ENCODE results near the gene MRPL41.
A peak's percentile ranks its signal among the peaks of the same experiment; 100 is the strongest.
"Not testable (repeated sequence)": the region's sequence is repeated elsewhere in the genome, so short reads cannot be mapped to it uniquely, and the experiment has no call there.

MRPL41 gene

DNA sequence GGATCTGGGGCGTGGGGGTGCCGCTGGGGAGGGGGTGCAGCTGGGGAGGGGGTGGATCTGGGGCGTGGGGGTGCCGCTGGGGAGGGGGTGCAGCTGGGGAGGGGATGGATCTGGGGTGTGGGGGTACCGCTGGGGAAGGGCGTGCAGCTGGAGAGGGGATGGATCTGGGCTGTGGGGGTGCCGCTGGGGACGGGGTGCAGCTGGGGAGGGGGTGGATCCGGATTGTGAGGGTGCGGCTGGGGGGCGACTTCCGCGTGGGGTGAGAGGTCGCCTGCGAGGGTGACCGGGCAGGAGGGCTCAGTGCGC is 768 bp upstream of the MRPL41 start:
- not testable (repeated sequence) for DNase-seq (ENCODE audit: low read depth in 4 of 4, low spot score in 1 of 4)

DNA sequence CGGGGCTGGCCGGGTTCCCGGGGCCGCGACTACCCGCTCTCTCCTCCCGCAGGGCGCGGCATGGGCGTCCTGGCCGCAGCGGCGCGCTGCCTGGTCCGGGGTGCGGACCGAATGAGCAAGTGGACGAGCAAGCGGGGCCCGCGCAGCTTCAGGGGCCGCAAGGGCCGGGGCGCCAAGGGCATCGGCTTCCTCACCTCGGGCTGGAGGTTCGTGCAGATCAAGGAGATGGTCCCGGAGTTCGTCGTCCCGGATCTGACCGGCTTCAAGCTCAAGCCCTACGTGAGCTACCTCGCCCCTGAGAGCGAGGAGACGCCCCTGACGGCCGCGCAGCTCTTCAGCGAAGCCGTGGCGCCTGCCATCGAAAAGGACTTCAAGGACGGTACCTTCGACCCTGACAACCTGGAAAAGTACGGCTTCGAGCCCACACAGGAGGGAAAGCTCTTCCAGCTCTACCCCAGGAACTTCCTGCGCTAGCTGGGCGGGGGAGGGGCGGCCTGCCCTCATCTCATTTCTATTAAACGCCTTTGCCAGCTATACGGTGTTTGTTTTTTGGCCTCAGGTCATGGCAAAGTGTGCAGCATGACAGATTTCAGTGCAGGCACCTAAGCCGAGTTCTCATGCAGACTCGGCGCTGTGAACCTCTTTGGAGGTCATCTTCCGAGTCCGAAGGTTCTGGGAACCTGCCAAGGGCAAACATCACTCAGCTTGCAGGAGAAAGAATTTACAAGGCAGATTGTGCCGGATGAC is 516 bp downstream of the MRPL41 start:
- DNase-seq (ENCODE audit: low read depth in 4 of 4, low spot score in 1 of 4), result no peak

DNA sequence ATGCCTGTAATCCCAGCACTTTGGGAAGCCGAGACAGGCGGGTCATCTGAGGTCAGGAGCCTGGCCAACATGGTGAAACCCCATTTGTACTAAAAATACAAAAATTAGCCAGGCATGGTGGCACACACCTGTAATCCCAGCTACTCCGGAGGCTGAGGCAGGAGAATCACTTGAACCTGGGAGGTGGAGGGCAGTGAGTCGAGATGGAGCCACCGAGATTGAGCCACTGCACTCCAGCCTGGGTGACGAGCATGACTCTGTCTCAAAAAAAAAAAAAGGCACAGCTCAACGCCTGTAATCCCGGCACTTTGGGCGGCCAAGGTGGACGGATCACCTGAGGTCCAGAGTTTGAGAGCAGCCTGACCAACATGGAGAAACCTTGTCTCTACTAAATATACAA is 2.0 kb downstream of the MRPL41 start:
- DNase-seq (ENCODE audit: low read depth in 4 of 4, low spot score in 1 of 4), result not testable (repeated sequence)

DNA sequence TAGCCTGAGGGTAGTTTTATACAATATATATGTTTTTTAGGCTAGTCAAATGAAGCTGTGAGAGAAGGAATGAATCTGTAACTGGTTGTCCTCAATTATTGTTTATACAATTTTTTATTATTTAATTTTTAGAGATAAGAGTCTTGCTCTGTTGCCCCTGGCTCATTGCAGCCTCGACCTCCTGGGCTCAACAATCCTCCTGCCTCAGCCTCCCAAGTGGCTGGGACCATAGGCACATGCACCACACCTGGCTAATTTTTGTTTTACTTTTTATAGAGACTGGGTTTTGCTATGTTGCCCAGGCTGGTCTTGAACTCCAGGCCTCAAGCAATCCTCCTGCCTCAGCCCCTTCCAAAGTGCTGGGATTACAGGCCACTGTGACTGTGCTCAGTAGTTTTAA is 2.7 kb downstream of the MRPL41 start:
- no peak for DNase-seq (ENCODE audit: low read depth in 4 of 4, low spot score in 1 of 4)

DNA sequence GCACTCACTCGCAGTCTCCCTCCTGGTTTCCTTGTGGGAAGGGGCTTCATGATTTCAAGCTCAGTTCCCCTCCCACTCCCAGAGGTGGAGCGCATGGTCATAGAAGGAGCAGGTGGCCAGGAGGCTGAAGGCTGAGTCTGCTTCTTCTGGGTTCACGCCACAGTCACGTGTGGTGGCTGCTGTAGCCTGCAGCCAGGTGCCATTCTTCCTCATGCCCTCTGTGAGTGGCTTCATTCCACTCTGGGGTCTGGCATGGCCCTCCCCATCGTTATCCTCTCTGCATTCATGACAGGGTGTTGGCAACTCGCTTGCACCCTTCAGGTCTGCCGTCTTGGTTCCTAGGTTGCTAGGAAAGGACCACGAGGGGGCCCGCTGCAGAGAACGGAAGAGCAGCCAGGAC is 3.5 kb downstream of the MRPL41 start:
- no peak for DNase-seq (ENCODE audit: low read depth in 4 of 4, low spot score in 1 of 4)

DNA sequence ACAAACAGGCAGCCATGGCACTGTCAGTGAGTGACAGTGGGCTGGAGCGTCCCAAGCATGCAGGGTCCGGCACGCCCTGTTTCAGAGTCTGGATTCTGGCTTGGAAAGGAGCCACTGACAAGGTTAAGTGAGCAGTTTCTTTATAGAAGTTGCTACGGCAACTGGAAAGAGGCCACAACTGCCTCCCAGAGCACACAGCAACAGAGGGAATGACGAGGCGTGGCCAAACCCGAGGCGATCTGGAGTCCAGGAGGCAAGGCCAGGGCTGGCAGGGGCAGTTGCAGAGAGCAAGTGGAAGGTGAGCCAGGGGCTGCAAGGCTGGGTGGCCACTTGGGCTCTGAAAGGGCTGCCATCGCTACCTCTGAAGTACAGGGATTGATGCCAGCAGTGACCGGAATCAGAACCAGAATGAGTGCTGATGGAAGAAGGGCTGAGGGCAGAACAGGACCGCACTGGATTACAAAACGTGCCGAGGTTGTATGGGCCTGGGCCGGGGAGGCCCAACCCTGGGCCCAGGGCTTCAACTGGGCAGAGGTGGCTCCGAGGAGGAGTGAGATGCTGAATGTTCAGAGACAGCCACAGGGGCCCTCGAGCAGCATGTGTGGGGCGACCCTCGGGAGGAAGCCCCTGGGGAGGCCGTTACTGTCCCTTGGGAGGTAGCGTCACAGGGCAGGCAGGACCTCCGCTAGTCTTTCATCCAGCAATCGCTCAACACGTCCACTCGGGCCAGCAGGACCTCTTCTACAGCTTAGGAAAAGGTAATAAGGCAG is 4.6 kb downstream of the MRPL41 start:
- DNase-seq (ENCODE audit: low read depth in 4 of 4, low spot score in 1 of 4), result no peak

DNA sequence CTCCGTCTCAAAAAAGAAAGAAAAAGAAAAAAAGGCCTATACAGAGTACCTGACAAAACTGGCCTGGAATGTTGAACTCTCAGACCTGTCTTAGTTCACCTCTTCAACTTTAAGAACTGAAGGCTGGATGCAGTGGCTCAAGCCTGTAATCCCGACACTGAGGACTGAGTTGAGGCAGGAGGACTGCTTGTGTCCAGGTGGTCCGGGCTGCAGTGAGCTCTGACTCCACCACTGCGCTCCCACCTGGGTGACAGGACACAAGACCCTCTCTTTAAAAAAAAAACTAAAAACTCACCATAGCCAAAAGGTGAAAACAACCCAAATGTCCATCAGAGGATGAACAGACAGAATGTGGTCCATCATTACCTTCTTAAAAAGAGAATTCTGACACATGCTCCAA is 6.4 kb downstream of the MRPL41 start:
- no peak for DNase-seq (ENCODE audit: low read depth in 4 of 4, low spot score in 1 of 4)

DNA sequence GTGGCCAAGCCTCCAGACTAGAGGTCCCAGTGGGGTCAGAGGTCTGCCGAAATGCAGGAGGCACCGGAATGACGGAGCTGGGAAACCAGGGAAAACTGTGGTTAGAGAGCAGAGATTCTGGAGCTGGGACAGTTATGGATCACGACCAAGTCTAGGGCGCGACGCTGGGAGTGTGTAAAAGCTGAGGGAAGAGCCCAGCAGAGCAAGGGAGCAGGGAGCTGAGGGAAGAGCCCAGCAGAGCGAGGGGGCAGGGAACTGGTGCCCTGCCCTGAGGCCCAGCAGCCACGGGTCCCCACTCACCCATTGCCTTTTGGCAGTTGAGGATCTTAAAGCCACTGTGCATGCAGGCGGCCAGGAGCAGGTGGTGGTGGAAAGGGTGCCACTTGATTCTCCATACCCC is 12.5 kb downstream of the MRPL41 start:
- DNase-seq (ENCODE audit: low read depth in 4 of 4, low spot score in 1 of 4), result no peak

DNA sequence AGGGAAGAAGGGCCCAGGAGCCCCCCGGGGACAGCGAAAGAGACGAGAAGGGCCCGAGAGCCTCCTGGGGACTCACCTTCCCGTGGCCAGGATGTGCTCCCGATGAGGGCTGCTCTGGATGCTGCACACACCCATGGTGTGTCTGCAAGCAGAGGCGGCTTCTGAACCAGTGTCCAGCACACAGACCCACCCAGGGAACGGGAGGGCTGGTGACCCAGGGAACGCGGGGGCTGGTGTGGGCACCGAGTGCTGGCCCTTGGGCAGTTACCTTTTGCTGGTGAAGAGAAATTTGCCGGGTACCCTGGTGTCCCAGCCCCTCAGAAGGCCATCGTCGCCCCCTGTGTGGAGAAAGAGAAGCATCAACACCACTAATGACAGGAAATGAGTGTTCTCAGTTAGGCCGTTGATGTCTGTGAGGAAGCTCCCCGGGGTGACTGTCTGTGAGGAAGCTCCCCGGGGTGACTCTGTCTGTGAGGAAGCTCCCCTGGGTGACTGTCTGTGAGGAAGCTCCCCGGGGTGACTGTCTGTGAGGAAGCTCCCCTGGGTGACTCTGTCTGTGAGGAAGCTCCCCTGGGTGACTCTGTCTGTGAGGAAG is 13.2 kb downstream of the MRPL41 start:
- no peak for DNase-seq (ENCODE audit: low read depth in 4 of 4, low spot score in 1 of 4)

DNA sequence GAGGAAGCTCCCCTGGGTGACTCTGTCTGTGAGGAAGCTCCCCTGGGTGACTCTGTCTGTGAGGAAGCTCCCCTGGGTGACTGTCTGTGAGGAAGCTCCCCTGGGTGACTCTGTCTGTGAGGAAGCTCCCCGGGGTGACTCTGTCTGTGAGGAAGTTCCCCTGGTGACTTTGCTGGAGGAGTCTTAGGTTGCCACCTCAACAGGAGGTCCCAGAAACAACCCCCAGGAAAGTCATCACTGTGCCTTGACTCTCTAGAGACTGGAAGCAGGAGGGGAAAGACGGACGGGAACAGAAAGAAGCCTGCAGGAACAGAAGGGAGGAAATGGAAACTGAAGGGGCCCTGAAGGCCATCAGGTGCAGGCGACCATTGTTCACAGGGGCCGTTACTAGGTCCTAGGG is 16.8 kb downstream of the MRPL41 start:
- DNase-seq (ENCODE audit: low read depth in 4 of 4, low spot score in 1 of 4), result not testable (repeated sequence)

DNA sequence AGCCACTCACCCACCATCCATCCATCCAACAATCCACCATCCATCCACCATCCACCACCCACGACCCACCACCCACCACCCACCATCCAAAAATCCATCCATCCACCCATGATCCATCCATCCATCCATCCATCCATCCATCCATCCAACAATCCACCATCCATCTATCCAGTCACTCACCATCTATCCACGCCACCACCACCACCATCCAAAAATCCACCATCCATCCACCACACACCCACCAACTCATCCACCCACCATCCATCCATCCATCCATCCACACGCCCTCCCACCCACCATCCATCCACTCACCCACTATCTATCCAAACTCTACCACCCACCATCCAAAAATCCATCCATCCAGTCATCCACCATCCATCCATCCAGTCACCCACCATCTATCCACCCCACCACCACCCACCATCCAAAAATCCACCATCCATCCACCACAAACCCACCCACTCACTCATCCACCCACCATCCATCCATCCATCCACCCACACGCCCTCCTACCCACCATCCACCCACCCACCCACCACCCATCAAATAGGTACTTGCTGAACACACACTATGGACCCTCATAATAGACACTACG is 18.0 kb downstream of the MRPL41 start:
- no peak for DNase-seq (ENCODE audit: low read depth in 4 of 4, low spot score in 1 of 4)

DNA sequence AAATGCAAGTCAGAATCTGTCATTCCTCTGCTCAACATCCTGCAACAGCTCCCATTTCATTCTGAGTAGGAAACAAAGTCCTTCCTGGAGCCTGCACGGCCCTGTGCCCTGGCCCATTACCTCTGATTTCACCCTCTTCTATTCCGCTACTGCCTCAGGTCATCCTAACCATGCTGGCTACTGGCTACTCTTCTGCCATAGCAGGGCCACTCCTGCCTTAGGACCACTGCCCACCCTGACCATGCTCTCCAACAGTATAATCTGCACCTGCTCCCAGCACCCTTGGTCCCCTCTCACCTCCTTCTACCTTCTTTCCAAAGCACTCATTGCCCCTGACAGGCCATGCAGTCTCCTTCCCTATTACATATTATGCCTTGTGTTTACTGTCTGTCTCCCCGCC is 18.9 kb downstream of the MRPL41 start:
- DNase-seq (ENCODE audit: low read depth in 4 of 4, low spot score in 1 of 4), result no peak

DNA sequence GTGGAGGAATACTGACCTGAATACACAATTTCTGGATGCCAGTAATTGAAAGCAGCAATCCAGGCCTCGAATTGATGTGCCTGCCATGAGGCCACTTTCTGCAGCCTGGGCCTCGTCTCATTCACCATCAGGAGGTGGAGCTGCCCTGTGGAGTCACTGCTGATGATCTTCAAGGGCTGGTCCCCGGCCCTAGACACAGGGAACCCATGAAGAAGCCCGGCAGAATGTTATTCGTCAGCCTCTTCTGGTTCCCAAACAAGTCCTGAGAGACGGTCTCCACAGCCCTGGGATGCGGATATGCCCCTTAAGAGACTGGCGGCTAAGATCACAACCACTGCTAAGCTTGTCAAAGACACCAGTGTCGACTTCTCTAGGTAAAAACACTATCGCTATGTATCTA is 22.5 kb downstream of the MRPL41 start:
- DNase-seq (ENCODE audit: low read depth in 4 of 4, low spot score in 1 of 4), result no peak

DNA sequence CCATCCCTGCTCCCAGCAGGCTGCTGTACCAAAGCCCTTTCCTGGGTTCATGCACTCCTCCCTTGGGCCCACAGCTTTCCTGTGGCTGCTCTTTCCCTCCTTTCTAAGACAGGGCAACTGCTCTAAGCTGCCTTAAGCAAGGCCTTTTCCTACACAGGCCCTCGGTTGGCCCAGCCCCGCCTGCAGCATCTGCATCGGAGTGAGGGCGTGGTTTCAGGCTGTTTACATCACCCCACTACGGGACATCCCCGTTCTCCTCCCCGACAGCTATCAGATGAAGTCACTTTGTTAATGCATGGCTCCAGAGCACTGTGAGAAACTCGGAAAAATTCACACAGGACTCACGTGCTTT is 23.7 kb downstream of the MRPL41 start:
- no peak for DNase-seq (ENCODE audit: low read depth in 4 of 4, low spot score in 1 of 4)

DNA sequence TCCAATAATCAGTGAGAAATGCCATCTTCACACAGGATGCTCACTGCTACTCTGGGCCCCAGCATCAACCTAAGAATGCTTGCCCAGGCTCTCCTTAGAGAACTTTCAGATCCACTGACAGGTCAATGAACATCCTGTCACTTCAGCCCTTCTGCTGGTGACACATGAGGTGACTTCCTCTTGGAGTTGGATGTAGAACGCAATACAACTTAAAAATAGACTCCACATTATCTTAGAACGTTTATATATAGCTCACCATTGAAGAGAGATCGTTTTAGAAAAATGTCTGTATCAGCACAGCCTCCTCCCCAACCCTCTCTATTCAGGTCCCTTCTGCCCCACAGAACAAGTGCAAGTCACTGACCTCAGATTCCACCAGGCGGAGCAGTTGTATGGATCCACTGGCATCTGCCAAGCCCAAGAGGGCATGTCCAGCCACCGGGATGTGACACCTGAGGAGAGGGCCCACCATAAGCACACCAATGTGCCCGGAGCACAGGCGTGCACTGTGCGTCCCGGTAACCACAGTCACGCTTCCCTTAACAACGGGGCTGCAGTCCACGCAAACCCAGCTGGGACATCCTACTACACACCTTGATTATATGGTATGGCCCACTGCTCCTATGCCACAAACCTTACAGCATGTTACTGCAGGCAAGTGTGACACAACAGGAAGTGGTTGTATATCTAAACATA is 24.2 kb downstream of the MRPL41 start:
- no peak for DNase-seq (ENCODE audit: low read depth in 4 of 4, low spot score in 1 of 4)

DNA sequence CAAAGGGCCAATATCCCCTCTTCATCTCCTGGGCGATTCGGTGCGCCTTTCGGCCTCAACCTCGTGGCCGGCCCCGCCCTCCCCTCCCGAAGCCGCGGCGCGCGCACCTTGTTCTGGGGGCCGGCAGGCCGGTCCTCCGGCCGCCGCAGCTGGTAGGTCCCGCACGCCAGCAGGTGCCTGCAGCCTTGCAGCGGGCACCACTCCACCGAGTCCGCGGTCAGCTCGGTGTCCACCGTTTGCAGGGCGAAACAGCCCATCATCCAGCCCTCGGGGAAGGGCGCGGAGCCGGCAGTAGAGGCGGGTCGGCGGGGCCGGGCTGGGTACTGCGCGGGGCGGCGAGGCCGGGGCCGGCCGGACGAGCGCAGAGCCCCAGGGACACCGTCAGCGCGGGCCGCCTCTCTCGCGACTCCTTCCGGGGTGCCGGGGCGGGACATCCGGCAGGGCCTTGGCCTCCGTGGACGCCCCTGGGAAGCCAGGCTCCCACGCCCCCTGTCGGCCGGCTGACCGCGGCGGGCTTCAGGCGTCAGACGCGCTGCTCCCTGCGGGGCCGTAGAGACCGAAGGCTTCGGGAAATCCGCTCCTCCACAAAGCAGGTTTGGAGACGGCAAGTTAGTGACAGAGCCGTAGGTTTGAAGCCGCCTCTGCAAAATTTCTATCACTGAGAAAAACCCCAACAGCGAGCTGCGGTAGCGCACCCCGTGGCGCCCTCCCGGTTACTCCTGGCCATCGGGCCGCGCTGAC is 27.0 kb downstream of the MRPL41 start, which contains the start of gene DPH7:
Gene DPH7 (minus strand): TSS at position 408 of the 741 bp plus-strand sequence. CDS start 148 bp downstream, at position 260.
- peak; percentile 95 to 98 (median 97) for DNase-seq (ENCODE audit: low read depth in 4 of 4, low spot score in 1 of 4)

DNA sequence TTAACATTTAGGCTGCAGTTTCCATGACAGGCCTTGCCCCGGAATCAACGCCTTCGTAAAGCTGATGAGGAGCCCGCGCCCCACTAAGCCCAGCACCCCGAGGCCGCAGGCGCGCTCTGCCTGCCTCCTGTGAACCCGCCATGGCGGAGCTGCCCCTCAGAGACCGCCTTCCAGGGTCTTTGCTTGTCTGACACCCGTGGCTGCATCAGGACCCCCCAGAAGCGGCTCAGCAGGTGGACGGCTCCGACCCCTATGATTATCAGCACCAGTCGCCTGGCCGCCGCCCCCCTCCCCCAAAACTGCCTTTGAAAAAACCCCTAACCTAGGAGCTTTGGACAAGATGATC is 27.6 kb downstream of the MRPL41 start:
- DNase-seq (ENCODE audit: low read depth in 4 of 4, low spot score in 1 of 4), result no peak

DNA sequence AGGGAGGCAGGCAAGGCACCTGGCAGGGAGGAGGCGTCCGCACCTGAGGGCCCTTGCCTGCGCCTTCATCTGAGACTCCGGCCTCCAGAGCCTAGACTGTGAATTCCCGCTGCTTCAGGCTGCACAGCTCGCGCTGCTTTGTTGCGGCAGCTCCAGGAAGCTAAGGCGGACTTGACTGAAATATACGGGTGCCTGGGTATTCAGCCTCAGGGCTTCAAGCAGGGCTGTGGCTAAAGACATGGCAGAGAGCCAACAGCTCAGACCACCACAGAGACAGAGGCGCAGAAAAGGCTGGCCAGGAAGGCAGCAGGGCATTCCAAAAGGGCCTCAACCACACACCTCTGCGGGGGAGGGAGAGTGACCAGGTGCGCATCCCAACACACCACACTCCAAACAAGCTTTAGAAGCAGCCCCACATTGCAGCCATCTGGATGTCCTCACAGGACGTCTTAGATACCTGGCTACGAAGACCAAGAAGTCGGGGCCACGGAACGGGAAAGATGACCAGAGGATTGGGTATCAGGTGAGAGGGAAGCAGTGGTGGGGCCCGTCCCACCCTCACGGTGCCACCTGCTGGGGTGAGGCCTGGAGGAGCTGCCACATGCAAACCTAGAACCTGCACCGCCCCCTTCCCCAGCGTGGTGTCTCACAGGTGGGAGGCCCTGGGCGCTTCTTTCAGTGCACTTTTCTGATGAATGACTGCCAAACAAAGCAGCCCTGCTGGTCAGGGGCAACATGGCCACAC is 28.7 kb downstream of the MRPL41 start:
- DNase-seq (ENCODE audit: low read depth in 4 of 4, low spot score in 1 of 4), result no peak

DNA sequence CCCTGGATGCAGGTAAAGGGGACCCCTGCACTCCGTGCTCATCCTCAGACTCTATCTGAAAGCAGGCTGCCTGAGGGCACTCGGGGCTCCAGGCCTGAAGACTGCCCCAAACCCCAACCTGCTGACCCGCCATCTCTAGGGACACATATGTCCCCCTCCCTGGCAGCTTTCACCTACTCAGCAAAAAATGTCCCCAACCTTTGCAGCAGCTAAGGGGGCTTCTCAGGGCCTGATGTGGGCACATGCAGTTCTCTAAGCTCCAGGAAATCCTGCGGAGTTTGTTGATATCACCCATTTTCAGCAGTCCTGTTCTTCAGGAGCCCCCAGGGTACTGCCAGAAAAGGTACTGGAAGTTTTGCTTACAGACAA is 29.3 kb downstream of the MRPL41 start:
- DNase-seq (ENCODE audit: low read depth in 4 of 4, low spot score in 1 of 4), result no peak
